Stromal cell of bone marrow (primary cell): ENCODE measurements around the gene LMF1.

Experiments used
- DNase-seq: peaks from one replicate; pipeline ENCODE4 v3.0.0-alpha.2; 2012; ENCODE audit warnings: low read depth

LMF1 gene

DNA sequence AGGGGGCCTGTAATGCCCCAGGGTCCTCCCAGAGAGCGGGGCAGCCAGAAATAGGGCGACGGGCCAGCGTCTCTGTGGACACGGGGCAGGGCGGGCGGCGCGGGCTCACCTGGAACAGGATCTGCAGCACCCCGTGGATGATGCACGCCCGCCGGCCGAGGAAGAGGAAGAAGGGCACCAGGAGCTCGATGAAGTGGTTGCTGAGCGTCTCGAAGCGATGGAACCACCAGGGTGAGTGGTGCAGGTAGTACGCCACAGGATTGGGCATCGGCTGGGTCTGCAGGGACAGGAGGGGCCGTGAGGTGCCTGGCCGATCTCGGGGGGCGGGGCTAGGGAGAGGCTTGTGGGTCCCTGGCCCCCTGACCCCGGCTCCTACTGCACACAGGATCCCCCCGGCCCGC, 91.3 kb downstream of the LMF1 start:
- DNase-seq: no peak

DNA sequence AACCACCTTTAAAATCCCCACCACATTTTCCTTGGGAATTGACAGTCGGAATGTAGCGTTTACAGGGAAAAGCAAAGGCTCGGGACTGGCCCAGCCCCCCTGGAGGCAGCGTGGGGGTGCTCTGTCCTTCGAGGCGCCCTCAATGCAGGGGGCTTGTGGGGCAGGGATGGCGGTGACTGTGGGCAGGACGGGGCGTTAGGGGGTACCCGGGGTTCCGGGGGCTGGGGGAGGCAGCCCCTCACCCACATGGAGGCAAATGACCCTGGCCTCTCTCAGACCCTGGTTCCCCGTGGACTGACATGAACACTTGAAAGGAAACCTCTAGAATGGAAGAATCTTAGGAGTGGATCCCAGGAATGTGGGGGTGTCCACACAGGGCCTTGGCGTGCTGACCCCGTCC, 91.9 kb downstream of the LMF1 start:
- DNase-seq: no peak

DNA sequence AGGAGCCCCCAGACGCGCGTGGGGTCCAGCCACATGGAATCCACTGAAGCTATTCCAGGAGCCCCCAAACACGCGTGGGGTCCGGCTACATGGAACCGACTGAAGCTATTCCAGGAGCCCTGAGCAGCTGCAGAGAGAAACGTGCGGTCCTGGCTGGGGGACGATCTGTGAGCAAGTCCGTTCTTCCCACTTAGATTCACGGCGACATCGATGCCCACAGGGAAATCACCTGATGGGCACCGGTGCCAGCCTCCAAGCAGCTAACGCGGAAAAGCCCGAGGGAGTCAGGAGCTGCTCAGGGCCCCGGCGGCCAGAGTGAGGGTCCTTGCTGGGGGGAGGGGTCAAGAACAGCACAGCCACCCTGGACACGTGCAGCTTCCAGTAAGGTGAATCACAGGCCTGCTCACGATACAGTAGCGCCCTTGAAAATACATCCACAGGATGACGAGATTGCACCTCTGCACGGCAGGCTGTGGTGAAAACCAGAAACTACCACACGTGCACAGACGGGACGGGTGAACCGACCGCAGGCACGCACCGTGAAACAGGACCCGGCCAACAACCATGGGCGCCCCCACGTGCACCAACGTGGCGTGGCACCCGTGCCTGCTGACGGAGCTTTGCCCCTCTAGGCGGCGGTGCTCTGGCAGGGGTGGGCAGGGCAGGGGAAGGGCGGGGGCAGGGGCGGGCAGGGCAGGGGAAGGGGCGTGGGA, 92.6 kb downstream of the LMF1 start:
- no peak for DNase-seq

DNA sequence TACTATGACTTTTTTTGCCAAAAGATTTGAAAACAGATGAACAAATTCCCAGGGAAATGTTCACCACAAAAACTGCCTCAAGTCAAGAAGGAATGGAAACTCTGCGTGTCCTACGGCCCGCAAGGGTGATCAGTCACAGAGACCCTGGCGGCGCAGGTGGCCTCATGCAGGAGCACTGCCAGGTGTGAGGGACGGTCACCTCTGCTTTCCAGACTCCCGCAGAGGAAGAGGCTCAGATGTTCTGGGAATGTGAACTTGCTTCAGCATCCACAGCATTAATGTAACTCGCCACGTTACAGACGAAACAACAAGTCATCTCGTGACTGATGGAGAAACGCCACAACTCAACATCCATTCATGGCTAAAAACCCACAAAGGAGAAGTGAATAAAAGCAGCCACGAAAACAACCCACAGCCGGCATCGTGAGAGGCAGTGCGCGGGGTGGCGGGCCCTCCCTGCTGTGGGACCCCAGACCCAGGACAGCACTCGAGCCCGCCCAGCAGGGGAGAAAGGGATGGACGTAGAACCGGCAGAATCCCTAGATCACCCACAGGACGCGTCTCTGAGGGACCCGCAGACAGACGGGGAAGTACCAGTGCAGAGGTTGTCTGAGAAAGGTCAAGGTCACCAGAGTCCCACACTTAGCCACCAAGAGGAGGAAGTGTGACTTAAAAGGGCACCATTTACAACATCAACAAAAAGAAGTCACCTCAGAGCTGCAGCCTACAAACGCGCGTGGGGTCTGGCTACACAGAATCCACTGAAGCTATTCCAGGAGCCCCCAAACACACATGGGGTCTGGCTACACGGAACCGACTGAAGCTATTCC, 93.3 kb downstream of the LMF1 start:
- DNase-seq: no peak

DNA sequence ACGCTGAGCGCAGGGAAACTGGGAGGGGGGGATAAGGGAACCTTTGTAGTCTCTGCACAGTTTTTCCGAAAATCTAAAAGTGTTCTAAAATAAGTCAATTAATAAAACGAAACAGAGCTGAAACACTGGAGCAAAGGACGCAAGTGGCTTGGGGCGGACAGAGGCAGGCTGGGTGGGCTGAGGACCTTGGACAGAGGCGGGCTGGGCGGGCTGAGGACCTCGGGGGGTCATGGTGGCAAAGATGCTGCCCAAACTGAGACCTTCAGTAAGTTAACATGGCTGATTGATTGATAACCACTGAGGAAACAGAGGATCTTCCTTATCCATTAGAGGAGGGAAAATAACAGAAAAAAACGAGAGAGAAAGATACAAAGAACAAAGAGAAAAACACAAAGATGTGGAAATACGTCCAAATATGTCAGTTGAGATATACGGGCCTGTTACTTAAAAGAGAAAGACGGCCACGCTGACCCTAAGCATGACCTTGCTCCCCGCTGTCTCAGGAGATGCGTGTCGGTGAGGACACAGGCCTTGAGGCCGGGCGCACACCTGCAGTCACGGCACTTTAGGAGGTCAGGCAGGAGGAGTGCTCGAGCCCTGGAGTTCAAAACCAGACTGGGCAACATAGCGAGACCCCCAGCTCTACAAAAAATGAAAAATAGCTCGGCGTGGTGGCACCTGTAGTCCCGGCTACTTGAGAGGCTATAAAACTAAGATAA, 94.1 kb downstream of the LMF1 start:
- no peak for DNase-seq

DNA sequence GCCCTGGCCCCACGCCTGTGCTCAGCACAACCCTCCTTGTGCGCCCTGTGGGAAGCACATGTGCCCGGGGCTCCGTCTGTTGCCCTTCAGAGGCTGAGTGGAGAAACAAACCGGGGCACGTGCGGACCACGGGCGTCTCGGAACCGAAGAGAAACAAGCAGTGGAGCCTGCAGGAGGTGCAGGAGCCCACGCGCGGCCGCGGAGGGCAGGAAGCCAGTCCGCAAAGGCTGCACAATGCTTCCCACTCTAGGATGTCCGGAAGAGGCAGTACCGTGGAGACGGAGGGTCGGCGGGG, 94.8 kb downstream of the LMF1 start:
- DNase-seq: no peak

DNA sequence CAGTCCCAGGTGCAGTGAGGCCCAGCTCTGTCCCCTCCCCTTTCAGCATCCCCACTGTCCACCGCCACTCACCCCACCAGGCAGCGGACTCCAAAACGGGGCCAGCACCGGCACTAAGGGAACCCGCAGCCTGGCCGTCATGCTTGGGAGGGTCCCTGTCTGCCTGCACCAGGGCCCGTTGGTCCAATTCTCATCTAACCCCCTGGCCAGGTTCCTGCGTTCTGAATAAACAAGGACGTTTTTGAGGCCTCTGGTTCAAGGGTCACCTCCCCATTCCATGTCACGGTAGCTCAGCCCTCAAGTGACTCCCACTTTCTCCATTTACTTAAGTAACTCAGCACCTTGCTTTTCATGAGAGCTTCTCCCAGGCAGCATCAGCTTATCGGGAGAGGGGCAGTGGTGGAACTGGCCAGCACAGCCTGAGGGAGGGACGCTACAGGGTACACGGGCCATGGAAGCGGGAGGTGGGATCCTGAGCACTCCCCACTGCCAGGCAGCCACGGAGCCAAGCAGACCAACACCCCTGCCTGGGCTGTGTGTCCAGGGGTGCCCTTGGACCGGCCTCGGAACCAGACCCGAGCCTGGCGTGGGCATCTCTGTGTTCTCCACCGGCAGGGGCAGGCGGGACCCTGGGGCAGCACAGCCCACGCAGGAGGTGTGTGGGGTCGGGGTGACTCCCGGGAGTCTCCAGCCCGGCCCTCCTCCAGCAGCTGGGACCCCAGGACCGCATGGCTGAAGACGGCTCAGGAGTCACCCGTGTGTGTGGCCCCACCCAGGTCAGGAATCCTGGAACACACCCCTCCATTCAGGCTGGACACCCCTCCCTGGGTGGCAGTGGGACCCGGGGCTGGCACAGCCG, 95.4 kb downstream of the LMF1 start:
- DNase-seq: no peak

DNA sequence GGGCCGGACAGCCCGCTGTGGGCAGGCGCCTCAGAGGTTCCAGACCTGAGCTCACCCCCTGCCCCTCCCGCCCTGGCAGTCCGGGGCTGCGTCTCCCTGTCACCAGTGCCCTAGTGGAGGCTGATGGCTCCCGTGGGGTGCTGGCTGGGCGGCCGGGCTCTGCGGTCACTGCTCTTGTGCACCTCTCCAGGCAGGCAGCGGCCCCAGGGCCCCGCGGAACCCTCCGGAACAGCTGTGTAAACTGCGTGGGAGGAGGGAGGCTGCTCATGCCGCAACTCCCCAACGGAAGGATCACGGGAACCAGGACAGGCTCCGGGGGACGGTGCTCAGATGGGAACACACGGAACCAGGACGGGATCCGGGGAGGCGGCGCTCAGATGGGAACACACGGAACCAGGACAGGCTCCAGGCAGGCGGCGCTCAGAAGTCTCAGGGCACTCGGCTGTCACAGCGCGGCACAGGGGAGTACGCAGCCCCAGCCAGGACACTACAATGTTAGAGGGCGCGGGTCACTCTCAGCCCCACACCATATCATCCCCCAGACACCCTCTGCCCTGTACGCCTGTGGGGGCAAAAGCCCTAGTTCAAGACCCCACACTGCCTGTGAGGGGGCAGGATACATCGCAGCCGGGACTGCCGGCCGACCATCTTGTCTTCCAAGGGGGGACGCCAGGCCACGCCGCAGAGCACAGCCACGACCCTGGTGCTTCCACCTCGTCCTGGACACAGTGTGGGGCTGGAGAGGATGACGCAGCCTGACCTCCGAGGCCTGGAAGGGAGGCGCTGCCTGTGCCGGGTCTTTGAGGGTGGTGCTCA, 96.2 kb downstream of the LMF1 start:
- no peak for DNase-seq

DNA sequence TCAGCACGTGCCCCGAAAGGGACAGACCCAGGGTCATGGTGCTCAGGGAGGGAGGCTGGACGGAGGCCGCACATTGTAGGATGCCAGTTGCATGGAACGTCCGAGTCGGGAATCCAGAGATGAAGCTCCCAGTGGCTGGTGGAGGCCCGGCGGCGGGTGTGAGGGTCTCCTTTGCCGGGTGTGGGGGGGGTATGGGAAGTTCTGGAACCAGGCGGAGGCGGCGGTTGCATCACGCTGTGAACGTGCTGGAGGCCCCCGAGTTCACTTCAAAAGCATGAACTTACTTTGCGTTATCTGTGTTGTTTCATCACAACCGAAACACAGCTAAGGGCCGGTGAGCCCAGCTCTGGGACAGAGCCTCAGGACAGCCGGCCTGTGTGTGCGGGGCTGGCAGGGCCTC, 96.9 kb downstream of the LMF1 start:
- DNase-seq: no peak

DNA sequence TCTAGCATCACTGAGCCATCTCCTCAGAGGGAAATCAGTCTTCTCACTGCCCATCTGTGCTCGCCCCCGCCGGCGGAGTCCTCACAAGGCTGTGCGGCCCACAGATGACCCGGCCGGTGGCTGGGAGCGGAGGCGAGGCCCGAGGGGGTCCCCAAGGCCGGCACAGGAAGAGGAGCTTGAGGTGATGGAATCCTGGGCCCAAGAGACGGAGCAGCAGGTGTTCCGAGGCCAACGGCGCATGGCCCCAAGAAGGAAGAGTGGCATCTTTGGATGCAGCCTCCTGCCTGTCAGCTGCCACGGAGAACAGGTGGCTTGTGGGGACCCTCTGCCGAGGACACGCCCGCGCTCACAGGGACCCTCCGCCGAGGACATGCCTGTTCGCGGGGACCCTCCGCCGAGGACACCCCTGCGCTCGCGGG, 97.5 kb downstream of the LMF1 start:
- DNase-seq: no peak

DNA sequence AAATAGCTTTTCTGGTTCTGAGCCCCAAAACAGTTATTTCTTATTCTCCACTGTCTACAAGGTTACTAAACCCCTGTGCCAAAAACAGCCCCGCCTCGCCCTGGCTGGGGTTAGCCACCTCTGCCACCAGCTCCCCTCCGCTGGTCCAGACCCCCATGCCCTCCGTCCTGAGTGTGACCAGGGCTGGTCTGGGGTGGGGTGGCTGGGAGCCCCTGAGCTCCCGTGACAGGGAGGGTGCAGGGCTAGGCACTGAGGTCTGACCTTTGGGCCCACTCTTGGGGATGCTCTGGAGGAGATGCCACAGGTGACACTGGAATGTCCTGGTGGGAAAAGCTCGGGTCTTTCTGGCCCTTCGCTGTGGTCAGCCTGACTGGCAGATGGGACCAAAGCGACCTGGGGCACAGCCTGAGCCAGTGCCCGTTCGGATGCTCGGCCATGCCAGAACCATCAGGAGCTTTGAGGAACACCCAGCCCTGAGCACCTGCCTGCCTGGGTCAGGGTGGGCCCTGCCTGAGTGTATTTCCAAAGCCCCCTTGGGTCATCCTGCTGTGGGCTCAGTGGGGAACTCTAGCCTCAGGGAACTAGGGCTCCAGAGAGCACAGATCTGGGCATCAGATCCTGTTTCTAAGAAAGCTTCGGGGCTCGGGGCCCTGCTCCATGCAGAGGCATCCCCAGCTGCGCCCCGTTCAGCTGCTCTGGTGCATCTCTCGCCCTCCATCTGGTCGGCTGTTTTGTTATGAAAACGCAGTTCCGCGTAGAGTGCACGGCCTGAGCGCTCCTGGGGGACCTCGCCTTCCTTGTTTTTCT, 98.1 kb downstream of the LMF1 start:
- DNase-seq: no peak

DNA sequence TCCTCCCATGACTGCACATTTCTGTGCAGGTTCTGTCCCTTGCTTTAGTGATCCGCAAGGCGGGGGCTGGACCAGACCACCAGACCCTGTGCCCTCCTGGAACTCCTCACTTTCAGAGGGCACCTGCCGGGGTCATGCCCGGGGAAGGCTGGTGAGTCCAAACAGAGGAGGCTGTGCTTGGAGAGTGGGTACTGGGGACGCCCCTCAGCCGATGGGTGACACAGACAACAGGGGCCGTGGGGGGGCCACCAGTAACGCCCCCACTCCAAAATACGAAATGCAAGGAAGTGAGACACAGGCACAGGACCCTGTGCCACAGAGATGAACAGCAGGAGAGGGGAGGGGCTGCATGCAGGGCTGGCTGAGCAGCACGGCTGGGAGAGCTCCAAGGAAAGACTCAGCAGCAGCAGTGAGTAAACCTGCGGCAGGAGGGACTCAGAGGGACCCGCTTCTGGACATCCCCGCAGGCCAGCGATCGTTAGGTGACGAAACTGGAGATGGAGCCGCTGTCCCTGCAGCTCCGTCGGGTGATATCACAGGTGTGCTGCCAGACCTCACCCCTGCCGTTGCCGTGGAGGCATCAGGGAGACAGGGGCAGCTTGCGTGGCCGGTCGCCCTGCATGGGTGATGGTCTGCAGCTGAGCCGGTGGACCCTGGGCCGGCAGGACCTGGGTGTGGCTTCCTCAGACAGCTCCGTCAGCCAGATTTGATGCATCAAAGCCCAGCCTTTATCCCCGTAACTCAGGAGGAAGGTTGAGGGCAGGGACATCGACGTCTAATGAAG, 99.0 kb downstream of the LMF1 start:
- no peak for DNase-seq

DNA sequence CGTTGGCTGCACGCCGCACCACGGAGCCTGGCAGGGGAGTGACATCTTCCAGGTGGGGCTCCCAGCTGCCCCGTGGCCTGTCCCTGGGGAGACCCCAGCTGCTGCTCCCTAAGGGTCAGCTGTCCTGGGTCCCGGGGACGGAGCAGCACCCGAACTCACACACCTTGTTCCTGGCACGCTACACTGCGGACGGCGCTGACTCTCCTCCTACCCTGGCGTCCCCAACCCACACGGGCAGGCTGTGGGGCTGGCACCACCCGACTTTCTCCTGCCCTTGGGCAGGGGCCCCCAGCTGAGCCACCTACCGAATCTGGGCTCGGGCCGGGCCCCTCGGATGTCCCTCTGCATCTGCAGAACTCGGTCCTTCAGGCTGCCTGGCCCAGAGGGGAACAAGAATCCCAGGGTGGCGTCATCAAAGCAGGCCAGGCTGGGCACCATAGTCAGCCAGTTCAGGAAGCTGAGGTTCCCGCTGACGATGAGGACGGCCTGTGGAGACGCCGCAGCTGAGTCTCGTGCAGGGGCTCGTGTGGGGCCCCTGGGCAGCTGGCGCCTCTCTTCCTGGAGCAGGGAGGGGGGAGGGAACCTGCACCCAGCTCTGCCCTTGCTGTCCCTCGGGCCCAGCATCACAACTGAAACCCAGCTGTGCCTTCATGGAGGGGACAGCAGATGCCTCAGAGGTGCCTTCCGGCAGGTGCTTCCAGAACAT, 99.8 kb downstream of the LMF1 start:
- DNase-seq: no peak

DNA sequence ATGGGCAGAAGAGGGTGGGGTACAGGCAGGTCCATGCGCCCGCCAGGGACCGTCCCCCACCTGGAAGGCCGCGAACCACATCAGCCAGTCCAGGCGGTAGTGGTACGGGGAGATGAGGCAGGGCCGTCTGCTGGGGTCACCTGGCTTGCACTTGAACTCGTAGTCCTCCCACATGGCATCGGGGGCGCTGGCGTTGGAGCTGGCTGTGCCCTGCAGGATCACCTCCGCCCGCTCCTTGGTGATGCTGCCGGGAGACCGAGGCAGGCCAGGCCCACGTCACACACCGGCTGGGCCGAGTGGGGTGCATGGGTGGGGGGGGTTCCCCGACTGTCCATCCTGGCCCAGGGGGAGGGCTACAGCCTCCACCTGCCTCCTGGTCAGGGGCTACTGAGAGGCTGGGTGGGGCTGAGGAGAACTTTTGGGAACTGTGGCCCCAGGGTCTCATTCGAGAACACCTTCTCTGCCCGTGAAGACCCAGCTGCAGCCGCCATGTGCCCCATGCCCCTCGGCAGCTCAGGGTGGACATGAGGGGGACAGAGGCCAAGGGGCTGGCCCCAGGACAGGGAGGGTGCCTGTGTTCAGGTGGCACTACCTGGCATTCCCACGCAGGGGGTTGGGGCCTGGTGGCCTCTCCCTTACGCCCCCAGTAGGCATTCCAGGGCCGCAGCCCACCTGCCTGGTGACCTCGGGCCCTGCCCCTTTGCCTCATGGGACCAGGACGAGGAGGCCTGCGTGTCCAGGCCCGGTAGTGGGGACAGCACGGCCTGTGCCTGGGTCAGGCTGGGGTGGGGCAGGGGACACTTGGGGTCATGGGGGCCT, 100.8 kb downstream of the LMF1 start:
- no peak for DNase-seq

DNA sequence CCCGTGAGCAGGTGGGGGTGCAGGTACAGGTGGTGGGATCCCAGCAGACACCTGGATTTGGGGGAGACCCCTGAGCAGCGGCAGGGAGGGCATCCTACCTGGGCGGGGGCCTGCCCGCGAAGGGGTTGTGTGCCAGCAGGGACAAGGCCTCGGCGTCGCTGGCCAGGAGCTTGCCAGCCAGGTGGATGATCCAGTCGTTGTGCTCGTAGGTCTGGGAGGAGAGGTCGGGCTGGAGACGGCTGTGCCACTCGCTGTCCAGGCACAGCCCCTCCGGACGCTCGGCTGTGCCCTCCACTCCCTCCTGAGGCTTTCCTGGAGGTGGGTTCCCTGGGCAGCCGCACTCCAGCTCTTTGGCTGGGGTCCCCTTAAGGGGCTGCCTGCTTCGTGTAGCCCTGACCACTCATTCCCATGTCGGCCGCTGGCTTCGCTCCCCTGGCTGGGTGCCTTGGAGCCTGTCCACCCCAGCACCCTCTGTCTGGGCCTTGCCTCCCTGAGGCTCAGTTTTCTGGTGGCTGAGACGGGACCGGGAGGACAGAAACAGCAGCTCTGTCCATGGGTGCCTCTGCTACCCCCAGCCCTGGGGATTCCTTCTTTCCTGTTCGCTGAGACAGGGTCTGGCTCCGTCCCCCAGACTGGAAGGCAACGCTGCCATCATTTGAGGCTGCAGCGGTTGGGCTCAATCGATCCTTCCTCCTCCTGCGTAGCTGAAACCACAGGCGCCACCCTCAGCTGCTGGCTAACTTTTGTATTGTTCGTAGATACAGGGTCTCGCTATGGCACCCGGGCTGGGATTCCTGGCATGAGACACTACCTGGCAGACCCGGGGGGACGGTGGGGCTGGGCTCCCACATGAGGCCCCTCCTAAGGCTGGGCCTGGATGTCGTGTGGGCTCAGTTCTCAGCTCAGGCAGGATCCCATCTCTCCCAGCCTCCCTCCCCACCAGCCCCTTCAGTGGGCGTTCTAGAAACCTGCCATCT, 101.7 kb downstream of the LMF1 start:
- DNase-seq: no peak

DNA sequence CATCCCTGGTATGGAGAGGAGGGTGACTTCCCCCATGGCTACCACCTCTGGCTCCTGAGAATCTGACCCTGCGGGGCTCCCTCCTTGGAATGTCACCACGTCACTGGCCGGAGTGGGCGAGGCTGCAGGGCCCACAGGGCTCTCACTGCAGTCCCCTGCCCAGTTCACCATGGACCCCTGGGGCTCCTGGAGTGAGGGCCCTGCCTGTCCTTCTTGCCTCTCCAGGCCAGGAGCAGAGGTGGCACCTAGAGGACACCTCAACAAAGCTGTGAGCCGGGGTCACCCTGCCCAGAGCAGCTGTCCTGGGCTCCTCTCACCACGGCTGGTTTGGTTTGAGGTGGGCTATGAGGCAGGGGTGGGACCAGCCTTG, 102.4 kb downstream of the LMF1 start:
- DNase-seq: no peak
